HUDEP-2 (cell line): ENCODE measurements around the gene WNT2B.

Experiments
- DNase-seq, 76 experiments: peaks; one replicate each; lab custom pipeline; 2025; ENCODE audit not compliant: unreplicated experiment in 76 of 76; lab: John Stamatoyannopoulos, UW

The WNT2B gene

DNA sequence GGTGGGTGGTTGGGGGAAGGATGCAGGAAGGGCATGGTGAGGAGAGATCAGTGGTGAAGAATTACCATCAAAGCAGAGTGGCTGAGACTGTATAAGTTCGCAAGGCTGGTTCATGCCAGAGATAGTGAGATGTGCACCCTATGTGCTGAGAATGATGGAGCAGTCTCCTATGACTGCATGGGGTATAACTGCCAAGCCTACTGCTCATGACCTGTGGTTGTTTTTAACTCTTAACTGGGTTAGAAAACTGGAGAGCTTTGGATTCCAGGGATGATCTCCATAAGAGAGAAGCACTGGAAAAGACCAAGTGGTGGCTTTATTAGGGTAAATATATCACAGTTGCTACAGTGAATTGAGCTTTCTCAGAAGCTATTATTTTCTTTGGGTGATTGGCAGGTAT, 16.2 kb downstream of the WNT2B start:
- DNase-seq = no peak

GRCh38 chr1:112527266-112528010, 18.7 kb downstream of the WNT2B start:
- no peak for DNase-seq

DNA sequence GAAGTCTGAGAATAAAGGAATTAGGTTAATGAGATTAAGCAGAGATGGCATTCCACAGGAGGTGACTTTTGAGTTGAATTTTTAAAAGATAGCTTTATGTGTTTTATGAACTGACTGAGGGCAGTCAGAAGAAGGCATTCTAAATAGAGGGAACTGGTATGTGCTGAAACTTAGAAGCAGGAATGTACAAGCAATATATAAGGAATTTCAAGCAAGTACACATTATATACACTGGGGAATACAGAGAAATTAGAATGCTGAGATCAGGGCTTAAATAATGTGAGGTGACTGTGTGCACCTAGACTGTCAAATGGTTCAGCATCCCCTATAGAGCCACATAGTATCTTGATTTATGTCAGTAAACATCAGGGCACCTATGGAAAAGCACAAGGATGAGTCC, 19.3 kb downstream of the WNT2B start:
- DNase-seq = no peak

GRCh38 chr1:112529301-112529700, 20.5 kb downstream of the WNT2B start:
- no peak for DNase-seq

- no peak for DNase-seq
These were observed 22.1 kb downstream of the WNT2B start for GRCh38 chr1:112530832-112531231.

- no peak for DNase-seq
These were observed 23.3 kb downstream of the WNT2B start for GRCh38 chr1:112532064-112532463.

GRCh38 chr1:112533029-112533428, 24.3 kb downstream of the WNT2B start:
- DNase-seq = no peak

GRCh38 chr1:112536561-112536960, 27.8 kb downstream of the WNT2B start:
- DNase-seq = no peak

DNA sequence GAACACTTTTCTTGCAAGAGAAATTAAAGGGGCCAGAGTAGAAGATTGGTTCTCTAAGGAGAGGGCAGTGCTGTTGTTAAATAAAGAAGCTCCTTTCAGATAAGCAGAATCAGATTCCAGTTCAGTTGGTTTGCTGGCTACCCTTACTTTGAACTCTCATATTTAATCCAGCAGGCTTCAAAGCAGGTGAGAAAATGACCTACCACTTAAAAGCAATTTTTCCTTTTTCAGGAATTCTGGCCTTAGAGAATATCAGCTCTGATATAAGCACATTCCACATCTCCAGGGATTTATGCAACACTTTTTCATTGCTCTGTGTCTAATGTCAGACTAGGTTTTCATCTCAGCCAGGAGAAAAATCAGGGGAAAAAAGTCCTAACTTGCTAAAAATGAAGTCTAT, 28.7 kb downstream of the WNT2B start:
- no peak for DNase-seq

GRCh38 chr1:112538883-112539282, 30.1 kb downstream of the WNT2B start:
- DNase-seq = no peak

- no peak for DNase-seq
These were observed 31.5 kb downstream of the WNT2B start for GRCh38 chr1:112540226-112540794.

- no peak for DNase-seq
These were observed 32.5 kb downstream of the WNT2B start for GRCh38 chr1:112541299-112541698.

- DNase-seq = no peak
These were observed 33.6 kb downstream of the WNT2B start for GRCh38 chr1:112542206-112542973.

DNA sequence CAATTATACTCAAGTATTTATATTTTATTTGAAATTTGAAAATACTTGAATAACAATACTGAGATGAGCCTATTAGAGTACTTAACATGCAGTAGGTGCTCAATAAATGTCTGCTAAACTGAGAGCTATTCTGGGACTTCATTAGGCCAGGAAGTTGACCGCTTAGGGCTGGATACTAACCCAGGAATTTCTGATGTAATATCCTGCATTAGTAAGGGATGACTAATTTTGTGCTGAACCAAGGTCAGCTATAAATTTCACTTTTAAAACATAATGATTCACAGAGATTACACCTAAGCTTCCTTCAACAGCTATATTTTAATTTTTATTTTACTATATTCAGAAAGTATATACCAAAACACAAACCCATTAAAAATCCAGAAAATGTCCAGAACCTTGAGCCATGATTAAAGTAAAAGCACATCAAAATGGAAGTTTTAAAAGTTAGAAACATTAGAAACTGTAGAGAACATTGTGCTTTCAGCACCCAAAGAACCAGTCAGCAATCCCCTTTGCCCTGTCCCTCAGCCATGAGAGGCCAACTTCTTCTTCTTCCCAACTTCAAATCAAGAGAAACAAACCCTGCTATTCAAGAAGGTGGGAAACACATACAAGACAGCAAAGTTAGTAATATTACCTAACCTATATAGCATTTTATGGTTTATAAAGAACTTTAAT, 35.4 kb downstream of the WNT2B start:
- no peak for DNase-seq

DNA sequence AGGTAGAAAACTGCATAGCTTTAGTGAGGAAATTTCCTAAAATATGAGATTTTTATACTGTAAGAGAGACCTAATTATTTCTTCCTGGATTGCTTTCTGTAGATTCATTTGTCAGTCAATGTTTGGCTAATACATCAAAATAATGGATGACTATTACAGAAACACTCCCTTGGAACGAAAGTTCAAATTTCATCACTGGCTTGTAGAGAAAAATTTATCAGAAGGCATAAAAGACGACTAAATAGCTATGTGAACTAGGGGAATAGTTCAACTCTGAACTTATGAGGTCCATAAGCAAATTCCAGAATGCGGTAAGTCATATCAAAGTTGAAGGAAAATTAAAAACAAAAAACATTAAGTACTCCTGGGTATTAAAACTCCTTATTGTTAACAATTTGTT, 36.0 kb downstream of the WNT2B start:
- no peak for DNase-seq

- no peak for DNase-seq
These were observed 37.3 kb downstream of the WNT2B start for GRCh38 chr1:112546076-112546475.

- no peak for DNase-seq
These were observed 39.8 kb downstream of the WNT2B start for GRCh38 chr1:112548547-112548946.

- no peak for DNase-seq
These were observed 40.8 kb downstream of the WNT2B start for GRCh38 chr1:112549590-112549989.

DNA sequence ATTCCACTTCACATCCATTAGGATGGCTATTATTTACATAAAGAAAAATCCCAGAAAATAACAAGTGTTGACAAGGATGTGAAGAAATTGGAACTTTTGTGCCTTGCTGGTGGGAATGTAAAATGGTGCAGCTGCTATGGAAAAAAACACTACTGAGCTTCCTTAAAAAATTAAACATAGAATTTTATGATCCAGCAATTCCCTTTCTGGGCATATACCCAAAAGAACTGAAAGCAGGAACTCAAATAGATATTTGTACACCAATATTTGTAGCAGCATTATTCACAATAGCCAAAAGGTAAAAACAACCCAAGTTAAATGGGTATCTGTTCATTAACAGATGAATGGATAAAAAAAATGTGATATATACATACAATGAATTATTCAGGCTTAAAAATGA, 45.6 kb downstream of the WNT2B start:
- DNase-seq = no peak

DNA sequence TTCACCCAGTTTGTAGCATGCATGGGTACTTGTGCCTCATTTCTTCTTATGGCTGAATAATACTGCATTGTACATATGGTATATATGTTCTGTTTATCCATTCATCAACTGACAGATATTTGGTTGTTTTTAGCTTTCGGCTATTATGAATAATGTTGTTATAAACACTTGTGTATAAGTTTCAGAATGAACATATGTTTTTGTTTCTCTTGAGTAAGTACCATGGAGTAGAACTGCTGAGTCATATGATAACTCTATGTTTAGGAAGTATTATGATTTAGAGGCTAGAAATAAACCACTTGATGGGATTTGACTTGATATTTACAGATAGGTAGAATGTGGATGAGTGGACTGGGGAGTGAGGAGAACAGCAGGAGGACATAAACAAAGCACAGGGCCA, 48.6 kb downstream of the WNT2B start:
- no peak for DNase-seq

- no peak for DNase-seq
These were observed 49.9 kb downstream of the WNT2B start for GRCh38 chr1:112558634-112559033.
